T-cell (primary cell): ENCODE results near the gene GADD45G. TPM values are rescaled to one million over a fixed set of nuclear protein-coding genes. Genes with fewer than 3 reads are reported as not detected.

Experiments used
- ATAC-seq, 4 experiments: fragments of 200-7000 bp in 3 of 4; fragments of 150-1000 bp in 1 of 4; cut with Tn5 transposase; replicated peaks in 1 of 4; 1 replicate in 3 of 4; 2 replicates in 1 of 4; pipeline ENCODE4 v1.10.0; 2021; ENCODE audit warnings: moderate library complexity in 3 of 4, mild to moderate bottlenecking in 2 of 4, moderate number of reproducible peaks in 1 of 4
- CTCF ChIA-PET, 2 donors: fragments of 300-600 bp; sonication (Branson Sonifier 250); formaldehyde crosslinking; loops; one replicate each; lab custom pipeline; 2022; ENCODE audit warnings: antibody characterized with exemption in 2 of 2; lab: Charles Lee
- POLR2A ChIA-PET, 2 donors: fragments of 300-600 bp; sonication (Branson Sonifier 250); formaldehyde crosslinking; loops; one replicate each; lab custom pipeline; 2022; ENCODE audit warnings: antibody characterized with exemption in 2 of 2; lab: Charles Lee
- DNase-seq, 35 experiments: peaks; one replicate each; pipeline versions ENCODE4 v3.0.0 to v3.0.0-alpha.2; 2013 to 2023
- H3K27ac ChIP-seq: one replicate; pipeline ENCODE4 v1.5.1; 2013; ENCODE audit warnings: low read length
- H3K27me3 ChIP-seq, 2 experiments: replicated peaks in 1 of 2; 1 replicate in 1 of 2; 2 replicates in 1 of 2; pipeline versions ENCODE4 v1.6.1 to v1.7.0; 2013; ENCODE audit warnings: low read length in 1 of 2, mixed read lengths in 1 of 2; ENCODE audit not compliant: control insufficient read depth in 2 of 2, insufficient read depth in 2 of 2; ENCODE audit errors: extremely low read depth in 1 of 2
- H3K36me3 ChIP-seq, 2 donors: 1 replicate in 1 of 2; 2 replicates in 1 of 2; pipeline versions ENCODE4 v1.6.1 to v1.7.0; 2013; ENCODE audit warnings: low read length in 1 of 2; ENCODE audit not compliant: control insufficient read depth in 2 of 2, insufficient read depth in 1 of 2; ENCODE audit errors: extremely low read depth in 1 of 2
- H3K4me1 ChIP-seq, 2 experiments: 1 replicate in 1 of 2; 2 replicates in 1 of 2; pipeline versions ENCODE4 v1.6.1 to v1.7.0; 2013; ENCODE audit warnings: low read length in 2 of 2, mixed read lengths in 1 of 2; ENCODE audit not compliant: insufficient read depth in 2 of 2, control insufficient read depth in 1 of 2; ENCODE audit errors: extremely low read depth in 1 of 2
- H3K4me3 ChIP-seq, 2 donors: 1 replicate in 1 of 2; 2 replicates in 1 of 2; pipeline versions ENCODE4 v1.5.1 to v1.7.0; 2013; ENCODE audit warnings: mild to moderate bottlenecking in 2 of 2, low read length in 1 of 2, moderate library complexity in 1 of 2; ENCODE audit not compliant: control insufficient read depth in 1 of 2; ENCODE audit errors: extremely low read depth in 1 of 2
- H3K9me3 ChIP-seq: 2 replicates; pipeline ENCODE4 v1.7.0; 2013
- H3K27ac Mint-ChIP-seq, 2 donors: one replicate each; pipeline ENCODE4 v1.8.0; 2020 to 2021; ENCODE audit warnings: mild to moderate bottlenecking in 2 of 2, mixed read lengths in 2 of 2
- H3K27me3 Mint-ChIP-seq, 2 donors: one replicate each; pipeline ENCODE4 v1.8.0; 2021 to 2022; ENCODE audit warnings: mixed read lengths in 2 of 2
- H3K36me3 Mint-ChIP-seq: one replicate; pipeline ENCODE4 v1.8.0; 2021; ENCODE audit warnings: mixed read lengths
- H3K4me1 Mint-ChIP-seq, 3 donors: one replicate each; pipeline ENCODE4 v1.8.0; 2020 to 2022; ENCODE audit warnings: mixed read lengths in 3 of 3, mild to moderate bottlenecking in 1 of 3
- H3K4me3 Mint-ChIP-seq, 3 donors: one replicate each; pipeline ENCODE4 v1.8.0; 2020 to 2022; ENCODE audit warnings: mild to moderate bottlenecking in 3 of 3, mixed read lengths in 3 of 3, moderate library complexity in 3 of 3
- H3K9me3 Mint-ChIP-seq, 3 donors: one replicate each; pipeline ENCODE4 v1.8.0; 2020 to 2022; ENCODE audit warnings: mixed read lengths in 3 of 3
- WGBS: methylation state at CpG from one replicate; pipeline ENCODE4 v1.1.5; 2013; ENCODE audit warnings: missing lambda C conversion rate; ENCODE audit not compliant: insufficient coverage; 5-methylcytosine and 5-hydroxymethylcytosine counted together
- total RNA-seq, 35 experiments: library from RNA in 6 of 35; stranded (reverse) in 6 of 35; fragments of 120-200 nt in 1 of 35; gene quantifications; one replicate each; pipeline versions ENCODE4 v1.2.1 to v1.2.4 and lab custom pipeline; 2013 to 2026

The GADD45G gene
- total RNA-seq: 1 to 10 TPM; 6.0 to 8.8 (median 6.8) TPM
- total RNA-seq (2013): 1.7 TPM
- total RNA-seq (lab: John Stamatoyannopoulos, UW): 0.35 to 36.2 (median 8.4) reads per million in 29 experiments

- Mint-ChIP-seq H3K4me3 (peak within 1 kb of the TSS; percentile 81 to 84 (median 84)), H3K4me1 (peaks cover 23 to 26% (median 26%) of the 10 kb centered on the region in 3 donors), H3K36me3 (no peaks in the 10 kb centered on the region), H3K27ac (peak within 1 kb of the TSS; percentile 65 to 69), H3K27me3 (peaks cover 0 to 2% of the 10 kb centered on the region in 2 donors), H3K9me3 (no peaks in the 10 kb centered on the region)
- no peak within 1 kb of the TSS for H3K27ac ChIP-seq
- no peaks in the 10 kb centered on the region for H3K9me3 ChIP-seq
- POLR2A ChIA-PET: interaction anchor here (0.6 to 1.1 kb wide), 3 partner anchors 97 to 186 kb away, joined by 3 read pairs; no protein-coding TSS in a partner anchor
- peak within 1 kb of the TSS; percentile 55 to 73 for H3K4me3 ChIP-seq
- CTCF ChIA-PET: interaction anchor here in 1 of 2 donors (0.6 to 2.1 kb wide), 3 partner anchors 115 to 497 kb away, joined by 3 to 9 read pairs (median 3); no protein-coding TSS in a partner anchor
- ATAC-seq (peak; percentile 76 to 77 (median 76)), DNase-seq (peak; percentile 53 to 91 (median 85))
- no peaks in the 10 kb centered on the region for H3K36me3 ChIP-seq
- peaks cover 6 to 39% of the 10 kb centered on the region in 2 experiments for H3K4me1 ChIP-seq
- WGBS: 2% methylated on average over 58 of the region's 63 CpGs
- peaks cover 0 to 54% of the 10 kb centered on the region in 2 experiments for H3K27me3 ChIP-seq
These were observed at the start of gene GADD45G for GRCh38 chr9:89604729-89605464. TSS of gene GADD45G (plus strand) at chr9:89605012. CDS start at chr9:89605122, 110 bp downstream.

- Mint-ChIP-seq H3K9me3 (no peaks in the 10 kb centered on the region), H3K4me3 (no peak overlapping the region), H3K36me3 (no peaks in the 10 kb centered on the region), H3K27me3 (peaks cover 0 to 4% of the 10 kb centered on the region in 2 donors), H3K27ac (no peak overlapping the region), H3K4me1 (peaks cover 22 to 26% (median 24%) of the 10 kb centered on the region in 3 donors)
- H3K4me3 ChIP-seq: no peak overlapping the region
- ChIA-PET CTCF (interaction anchor here in 1 of 2 donors (1.1 kb wide), 1 partner anchor 153 kb away, joined by 3 read pairs; no protein-coding TSS in a partner anchor), POLR2A (no interaction called here)
- ATAC-seq: no peak
- H3K4me1 ChIP-seq: peaks cover 0 to 15% of the 10 kb centered on the region in 2 experiments
- no peaks in the 10 kb centered on the region for H3K36me3 ChIP-seq
- no peak overlapping the region for H3K27ac ChIP-seq
- no peak for DNase-seq
- H3K27me3 ChIP-seq: peaks cover 0 to 14% of the 10 kb centered on the region in 2 experiments
- no peaks in the 10 kb centered on the region for H3K9me3 ChIP-seq
- 87% methylated on average over 5 of the region's 7 CpGs for WGBS
These were observed 49.8 kb upstream of the GADD45G start for GRCh38 chr9:89555036-89555415.

GRCh38 chr9:89555451-89556375, 49.1 kb upstream of the GADD45G start:
- Histone ChIP-seq H3K27me3 (peaks cover 0 to 14% of the 10 kb centered on the region in 2 experiments), H3K9me3 (no peaks in the 10 kb centered on the region), H3K4me3 (no peak overlapping the region), H3K27ac (no peak overlapping the region), H3K4me1 (peaks cover 0 to 15% of the 10 kb centered on the region in 2 experiments), H3K36me3 (no peaks in the 10 kb centered on the region)
- peaks cover 22 to 24% (median 24%) of the 10 kb centered on the region in 3 donors for H3K4me1 Mint-ChIP-seq
- H3K4me3 Mint-ChIP-seq: peak overlapping the region in 1 of 3 donors; percentile 43
- H3K27ac Mint-ChIP-seq: no peak overlapping the region
- ATAC-seq (peak in 3 of 4 experiments; percentile 18 to 26 (median 19)), DNase-seq (no peak)
- ChIA-PET CTCF (interaction anchor here (0.6 to 1.1 kb wide), 3 partner anchors 49 to 154 kb away, joined by 3 read pairs; no protein-coding TSS in a partner anchor), POLR2A (no interaction called here)
- peaks cover 0 to 4% of the 10 kb centered on the region in 2 donors for H3K27me3 Mint-ChIP-seq
- no peaks in the 10 kb centered on the region for H3K36me3 Mint-ChIP-seq
- WGBS: 80% methylated on average over 8 of the region's 12 CpGs
- no peaks in the 10 kb centered on the region for H3K9me3 Mint-ChIP-seq

- H3K27me3 Mint-ChIP-seq: peaks cover 4 to 5% of the 10 kb centered on the region in 2 donors
- no peak overlapping the region for H3K27ac ChIP-seq
These were observed 46.5 kb upstream of the GADD45G start for GRCh38 chr9:89558196-89558899.

GRCh38 chr9:89558948-89559347, 45.9 kb upstream of the GADD45G start:
- no peak overlapping the region for H3K27ac Mint-ChIP-seq
- H3K27me3 Mint-ChIP-seq: peaks cover 4 to 5% of the 10 kb centered on the region in 2 donors
- no peak for DNase-seq
- no peak for ATAC-seq
- Histone ChIP-seq H3K27ac (no peak overlapping the region), H3K4me1 (peaks cover 0 to 15% of the 10 kb centered on the region in 2 experiments), H3K27me3 (peaks cover 0 to 18% of the 10 kb centered on the region in 2 experiments), H3K4me3 (no peak overlapping the region), H3K36me3 (no peaks in the 10 kb centered on the region), H3K9me3 (no peaks in the 10 kb centered on the region)
- POLR2A ChIA-PET: no interaction called here
- CTCF ChIA-PET: interaction anchor here in 1 of 2 donors (0.8 kb wide), 1 partner anchor 49 kb away, joined by 3 read pairs; no protein-coding TSS in a partner anchor
- no peaks in the 10 kb centered on the region for H3K36me3 Mint-ChIP-seq
- peaks cover 22 to 24% (median 24%) of the 10 kb centered on the region in 3 donors for H3K4me1 Mint-ChIP-seq
- WGBS: 85% methylated on average over 1 of the region's 2 CpGs
- no peaks in the 10 kb centered on the region for H3K9me3 Mint-ChIP-seq
- no peak overlapping the region for H3K4me3 Mint-ChIP-seq

More at GRCh38 chr9:89558196-89558899, 46.5 kb upstream of the GADD45G start:
- H3K27ac Mint-ChIP-seq: no peak overlapping the region
- Histone ChIP-seq H3K9me3 (no peaks in the 10 kb centered on the region), H3K4me3 (no peak overlapping the region), H3K4me1 (peaks cover 0 to 15% of the 10 kb centered on the region in 2 experiments), H3K36me3 (no peaks in the 10 kb centered on the region), H3K27me3 (peaks cover 0 to 17% of the 10 kb centered on the region in 2 experiments)
- H3K9me3 Mint-ChIP-seq: no peaks in the 10 kb centered on the region
- ChIA-PET POLR2A (no interaction called here), CTCF (interaction anchor here in 1 of 2 donors (0.8 kb wide), 1 partner anchor 50 kb away, joined by 3 read pairs; no protein-coding TSS in a partner anchor)
- no CpG with 5 or more reads among the region's 6 CpGs for WGBS
- H3K36me3 Mint-ChIP-seq: no peaks in the 10 kb centered on the region
- ATAC-seq (no peak), DNase-seq (no peak)
- peaks cover 22 to 24% (median 24%) of the 10 kb centered on the region in 3 donors for H3K4me1 Mint-ChIP-seq
- H3K4me3 Mint-ChIP-seq: no peak overlapping the region
